H1 (cell line): ENCODE measurements around the gene ADSS1.

Source experiments
- BRCA1 ChIP-seq: IDR thresholded peaks from 2 replicates; pipeline ENCODE4 v1.6.1; 2012; ENCODE audit warnings: low read depth, low read length, improper control_type of control experiment
- E2F6 ChIP-seq: IDR thresholded peaks from 2 replicates; pipeline ENCODE4 v1.6.1; 2012; ENCODE audit warnings: inconsistent platforms
- JUN ChIP-seq: IDR thresholded peaks from 2 replicates; pipeline ENCODE4 v1.6.1; 2011; ENCODE audit warnings: low read depth, mild to moderate bottlenecking, improper control_type of control experiment, low read length
- POLR2A ChIP-seq, 2 experiments: IDR thresholded peaks; 1 replicate in 1 of 2; 2 replicates in 1 of 2; pipeline ENCODE4 v1.6.1; 2011; ENCODE audit warnings: low read depth in 2 of 2, low read length in 2 of 2, mild to moderate bottlenecking in 2 of 2; ENCODE audit errors: control extremely low read depth in 1 of 2
- POLR2AphosphoS5 ChIP-seq: IDR thresholded peaks from 2 replicates; pipeline ENCODE4 v1.6.1; 2011; ENCODE audit warnings: low read depth, low read length
- SAP30 ChIP-seq: fragments of 300-600 bp; sonication (generic); IDR thresholded peaks from 2 replicates; pipeline ENCODE4 v1.7.1; 2012; ENCODE audit warnings: low read length, moderate library complexity, mild to moderate bottlenecking, inconsistent platforms; ENCODE audit not compliant: insufficient read depth, insufficient replicate concordance
- SIN3A ChIP-seq, 2 experiments: IDR thresholded peaks in 1 of 2; conservative IDR thresholded peaks in 1 of 2; 2 replicates each; pipeline ENCODE4 v1.6.1; 2011 to 2012; ENCODE audit warnings: low read length in 2 of 2, improper control_type of control experiment in 1 of 2, low read depth in 1 of 2, mild to moderate bottlenecking in 1 of 2
- TAF1 ChIP-seq: IDR thresholded peaks from 2 replicates; pipeline ENCODE4 v1.6.1; 2011; ENCODE audit warnings: mild to moderate bottlenecking, low read depth, low read length
- TEAD4 ChIP-seq: IDR thresholded peaks from 2 replicates; pipeline ENCODE4 v1.6.1; 2012; ENCODE audit warnings: low read depth, low read length, inconsistent platforms, mixed read lengths
- YY1 ChIP-seq: IDR thresholded peaks from 2 replicates; pipeline ENCODE4 v1.6.1; 2011; ENCODE audit warnings: low read depth, mild to moderate bottlenecking, low read length
- TF ChIP-seq, protein P1 (sequence below), 3 experiments: IDR thresholded peaks; 1 replicate in 2 of 3; 2 replicates in 1 of 3; pipeline versions ENCODE4 v1.5.1 to v1.6.1; 2011; ENCODE audit warnings: low read length in 3 of 3, mild to moderate bottlenecking in 3 of 3, inconsistent platforms in 2 of 3, low read depth in 1 of 3, moderate library complexity in 1 of 3; ENCODE audit not compliant: insufficient read depth in 1 of 3; ENCODE audit errors: control extremely low read depth in 1 of 3

GRCh38 chr14:104684449-104684821, 39.6 kb upstream of the ADSS1 start:
- TF ChIP-seq TAF1, result no peak
- no peak for TF ChIP-seq TEAD4
- TF ChIP-seq, protein P1, sequence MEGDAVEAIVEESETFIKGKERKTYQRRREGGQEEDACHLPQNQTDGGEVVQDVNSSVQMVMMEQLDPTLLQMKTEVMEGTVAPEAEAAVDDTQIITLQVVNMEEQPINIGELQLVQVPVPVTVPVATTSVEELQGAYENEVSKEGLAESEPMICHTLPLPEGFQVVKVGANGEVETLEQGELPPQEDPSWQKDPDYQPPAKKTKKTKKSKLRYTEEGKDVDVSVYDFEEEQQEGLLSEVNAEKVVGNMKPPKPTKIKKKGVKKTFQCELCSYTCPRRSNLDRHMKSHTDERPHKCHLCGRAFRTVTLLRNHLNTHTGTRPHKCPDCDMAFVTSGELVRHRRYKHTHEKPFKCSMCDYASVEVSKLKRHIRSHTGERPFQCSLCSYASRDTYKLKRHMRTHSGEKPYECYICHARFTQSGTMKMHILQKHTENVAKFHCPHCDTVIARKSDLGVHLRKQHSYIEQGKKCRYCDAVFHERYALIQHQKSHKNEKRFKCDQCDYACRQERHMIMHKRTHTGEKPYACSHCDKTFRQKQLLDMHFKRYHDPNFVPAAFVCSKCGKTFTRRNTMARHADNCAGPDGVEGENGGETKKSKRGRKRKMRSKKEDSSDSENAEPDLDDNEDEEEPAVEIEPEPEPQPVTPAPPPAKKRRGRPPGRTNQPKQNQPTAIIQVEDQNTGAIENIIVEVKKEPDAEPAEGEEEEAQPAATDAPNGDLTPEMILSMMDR (IDR thresholded peaks at IDR 0.05; ENCODE audit: control extremely low read depth in 1 of 3, insufficient read depth in 1 of 3, low read depth in 1 of 3, low read length in 3 of 3), result no peak
- TF ChIP-seq POLR2A (IDR thresholded peaks at IDR 0.05; ENCODE audit: control extremely low read depth in 1 of 2, low read depth in 2 of 2, low read length in 2 of 2), result no peak
- TF ChIP-seq SAP30, result no peak
- no peak for TF ChIP-seq SIN3A (conservative IDR thresholded peaks at IDR 0.05 in 1 of 2, IDR thresholded peaks at IDR 0.05 in 1 of 2; ENCODE audit: low read depth in 1 of 2, low read length in 2 of 2)
- TF ChIP-seq JUN, result no peak
- no peak for TF ChIP-seq YY1
- no peak for TF ChIP-seq POLR2AphosphoS5
- TF ChIP-seq BRCA1, result no peak
- TF ChIP-seq E2F6, result no peak
